Testis (tissue), 2 donors: Measurements from ENCODE around the gene ARHGAP25.

Experiments
- POLR2A ChIP-seq: fragments of 450-650 bp; IDR thresholded peaks from one replicate; pipeline ENCODE4 v1.6.1; 2017; ENCODE audit warnings: antibody characterized with exemption, mild to moderate bottlenecking, moderate library complexity
- TF ChIP-seq, protein P1 (sequence below), 3 experiments: fragments of 450-650 bp in 2 of 3; fragments of 200-600 bp in 1 of 3; sonication (generic) in 1 of 3; IDR thresholded peaks; one replicate each; pipeline ENCODE4 v1.5.1; 2016 to 2019; ENCODE audit warnings: antibody characterized with exemption in 3 of 3, mild to moderate bottlenecking in 2 of 3, moderate library complexity in 1 of 3

DNA sequence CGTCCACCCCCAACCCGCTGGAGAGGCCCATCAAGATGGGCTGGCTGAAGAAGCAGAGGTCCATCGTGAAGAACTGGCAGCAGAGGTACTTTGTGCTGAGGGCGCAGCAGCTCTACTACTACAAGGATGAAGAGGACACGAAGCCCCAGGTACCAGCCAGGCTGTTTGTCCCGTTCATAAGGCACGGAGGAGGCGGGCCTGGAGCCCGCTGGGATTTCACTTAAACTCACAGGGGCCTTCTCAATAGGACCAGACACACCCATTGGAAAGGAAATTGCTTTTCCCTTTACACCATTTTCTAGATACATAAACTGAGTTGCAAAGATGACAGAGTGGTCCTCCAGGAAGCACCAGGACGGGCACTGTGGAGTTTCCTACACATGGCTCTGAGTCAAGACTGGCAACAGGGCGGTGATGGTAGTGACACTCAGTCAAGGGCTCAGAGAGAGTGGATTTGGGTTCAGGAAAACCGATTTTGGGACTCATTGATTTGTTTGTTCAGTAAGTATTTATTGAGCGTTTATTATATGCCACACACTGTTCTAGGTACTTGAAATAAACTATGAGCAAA, 40.7 kb downstream of the ARHGAP25 start:
- TF ChIP-seq, protein P1, sequence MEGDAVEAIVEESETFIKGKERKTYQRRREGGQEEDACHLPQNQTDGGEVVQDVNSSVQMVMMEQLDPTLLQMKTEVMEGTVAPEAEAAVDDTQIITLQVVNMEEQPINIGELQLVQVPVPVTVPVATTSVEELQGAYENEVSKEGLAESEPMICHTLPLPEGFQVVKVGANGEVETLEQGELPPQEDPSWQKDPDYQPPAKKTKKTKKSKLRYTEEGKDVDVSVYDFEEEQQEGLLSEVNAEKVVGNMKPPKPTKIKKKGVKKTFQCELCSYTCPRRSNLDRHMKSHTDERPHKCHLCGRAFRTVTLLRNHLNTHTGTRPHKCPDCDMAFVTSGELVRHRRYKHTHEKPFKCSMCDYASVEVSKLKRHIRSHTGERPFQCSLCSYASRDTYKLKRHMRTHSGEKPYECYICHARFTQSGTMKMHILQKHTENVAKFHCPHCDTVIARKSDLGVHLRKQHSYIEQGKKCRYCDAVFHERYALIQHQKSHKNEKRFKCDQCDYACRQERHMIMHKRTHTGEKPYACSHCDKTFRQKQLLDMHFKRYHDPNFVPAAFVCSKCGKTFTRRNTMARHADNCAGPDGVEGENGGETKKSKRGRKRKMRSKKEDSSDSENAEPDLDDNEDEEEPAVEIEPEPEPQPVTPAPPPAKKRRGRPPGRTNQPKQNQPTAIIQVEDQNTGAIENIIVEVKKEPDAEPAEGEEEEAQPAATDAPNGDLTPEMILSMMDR (IDR thresholded peaks at IDR 0.05), result no peak
- no peak for TF ChIP-seq POLR2A
